ENCODE data around the gene GPR141. TPM values are rescaled to one million over a fixed set of nuclear protein-coding genes. Genes with fewer than 3 reads are reported as not detected.

Gene GPR141
- total RNA-seq, 1 donor, result not detected

DNA sequence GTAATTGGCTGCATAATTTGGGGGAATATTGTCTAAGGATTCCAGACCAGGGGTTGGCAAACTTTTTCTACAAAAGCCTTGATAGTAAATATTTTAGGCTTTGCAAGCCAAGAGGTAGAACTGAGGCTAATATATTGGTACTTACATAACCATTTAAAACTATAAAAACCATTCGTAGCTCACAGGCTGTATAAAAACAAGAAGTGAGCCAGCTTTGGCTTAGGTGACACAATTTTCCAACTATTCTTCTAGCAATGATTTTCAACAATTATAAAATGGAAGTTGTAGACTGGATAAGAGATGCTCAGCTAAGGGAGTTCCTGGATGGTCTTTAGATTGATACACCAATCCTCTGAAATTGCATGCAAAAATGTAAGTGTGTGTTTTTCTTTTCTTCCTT, 1.4 kb downstream of the GPR141 start:
- no peak overlapping the region for H3K4me2 ChIP-seq (ENCODE audit: insufficient read depth, low read length)
- no peaks in the 10 kb centered on the region for H4K20me1 ChIP-seq (ENCODE audit: insufficient read depth, low read length)
- no peaks in the 10 kb centered on the region for H3K27me3 ChIP-seq (ENCODE audit: insufficient read depth, low read length)
- no peak overlapping the region for H3K4me3 ChIP-seq (ENCODE audit: insufficient read depth, low read length)
- no peaks in the 10 kb centered on the region for H3K4me1 ChIP-seq (ENCODE audit: insufficient read depth, low read length)
- DNase-seq (ENCODE audit: insufficient read length, low spot score, missing footprints), result no peak
- H3K27ac ChIP-seq (ENCODE audit: low read depth, low read length), result no peak overlapping the region
- no peaks in the 10 kb centered on the region for H3K79me2 ChIP-seq (ENCODE audit: insufficient read depth, low read length)
- TF ChIP-seq, protein P1, sequence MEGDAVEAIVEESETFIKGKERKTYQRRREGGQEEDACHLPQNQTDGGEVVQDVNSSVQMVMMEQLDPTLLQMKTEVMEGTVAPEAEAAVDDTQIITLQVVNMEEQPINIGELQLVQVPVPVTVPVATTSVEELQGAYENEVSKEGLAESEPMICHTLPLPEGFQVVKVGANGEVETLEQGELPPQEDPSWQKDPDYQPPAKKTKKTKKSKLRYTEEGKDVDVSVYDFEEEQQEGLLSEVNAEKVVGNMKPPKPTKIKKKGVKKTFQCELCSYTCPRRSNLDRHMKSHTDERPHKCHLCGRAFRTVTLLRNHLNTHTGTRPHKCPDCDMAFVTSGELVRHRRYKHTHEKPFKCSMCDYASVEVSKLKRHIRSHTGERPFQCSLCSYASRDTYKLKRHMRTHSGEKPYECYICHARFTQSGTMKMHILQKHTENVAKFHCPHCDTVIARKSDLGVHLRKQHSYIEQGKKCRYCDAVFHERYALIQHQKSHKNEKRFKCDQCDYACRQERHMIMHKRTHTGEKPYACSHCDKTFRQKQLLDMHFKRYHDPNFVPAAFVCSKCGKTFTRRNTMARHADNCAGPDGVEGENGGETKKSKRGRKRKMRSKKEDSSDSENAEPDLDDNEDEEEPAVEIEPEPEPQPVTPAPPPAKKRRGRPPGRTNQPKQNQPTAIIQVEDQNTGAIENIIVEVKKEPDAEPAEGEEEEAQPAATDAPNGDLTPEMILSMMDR (IDR thresholded peaks at IDR 0.05; ENCODE audit: extremely low read depth, low read depth, low read length), result no peak
- no peak overlapping the region for H2AFZ ChIP-seq (ENCODE audit: low read length)
- H3K36me3 ChIP-seq (ENCODE audit: insufficient read depth, low read length), result no peaks in the 10 kb centered on the region
- H3K9me3 ChIP-seq (ENCODE audit: low read depth, low read length), result no peaks in the 10 kb centered on the region

DNA sequence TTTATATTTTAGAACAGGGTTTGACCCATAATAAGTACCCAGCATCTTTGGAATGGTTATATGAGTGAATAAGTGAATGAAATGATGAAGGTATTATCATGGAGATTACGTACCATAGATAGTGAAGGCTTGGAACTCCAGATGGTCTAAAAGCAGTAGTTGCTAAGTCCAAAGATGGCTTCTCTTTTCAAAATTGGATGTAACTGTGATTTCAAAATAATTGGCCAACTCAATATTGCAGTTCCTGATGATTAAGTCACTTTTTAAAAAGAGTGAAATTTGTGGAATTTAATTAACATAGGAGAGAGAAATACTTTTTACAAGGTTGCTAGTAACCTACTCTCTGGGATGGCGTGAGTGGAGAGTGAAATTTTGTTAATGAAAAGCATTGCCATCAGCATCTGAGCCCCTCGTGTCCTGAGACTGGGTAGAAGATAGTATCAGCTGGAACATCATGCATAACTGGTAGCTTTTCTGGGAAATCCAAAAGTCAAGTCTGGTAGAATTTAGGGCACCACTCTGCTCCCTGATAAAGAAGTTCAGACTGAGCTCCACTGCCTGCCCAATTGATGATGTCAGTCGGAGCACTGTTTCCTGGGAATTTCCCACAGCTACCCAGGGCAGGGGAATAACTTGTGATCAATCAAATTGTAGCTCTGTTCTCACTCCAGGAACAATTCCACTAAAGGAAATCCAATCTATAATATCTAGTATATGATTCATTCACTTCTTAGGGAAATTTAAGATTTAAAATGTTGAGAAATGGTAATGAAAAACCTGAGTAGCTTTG, 3.2 kb downstream of the GPR141 start:
- no peak for DNase-seq (ENCODE audit: insufficient read length, low spot score, missing footprints)
- no peaks in the 10 kb centered on the region for H3K9me3 ChIP-seq (ENCODE audit: low read depth, low read length)
- no peaks in the 10 kb centered on the region for H4K20me1 ChIP-seq (ENCODE audit: insufficient read depth, low read length)
- no peaks in the 10 kb centered on the region for H3K79me2 ChIP-seq (ENCODE audit: insufficient read depth, low read length)
- H3K4me2 ChIP-seq (ENCODE audit: insufficient read depth, low read length), result no peak overlapping the region
- H3K36me3 ChIP-seq (ENCODE audit: insufficient read depth, low read length), result no peaks in the 10 kb centered on the region
- H3K4me3 ChIP-seq (ENCODE audit: insufficient read depth, low read length), result no peak overlapping the region
- H2AFZ ChIP-seq (ENCODE audit: low read length), result no peak overlapping the region
- H3K4me1 ChIP-seq (ENCODE audit: insufficient read depth, low read length), result no peaks in the 10 kb centered on the region
- H3K27ac ChIP-seq (ENCODE audit: low read depth, low read length), result no peak overlapping the region
- TF ChIP-seq, protein P1 (IDR thresholded peaks at IDR 0.05; ENCODE audit: extremely low read depth, low read depth, low read length), result no peak
- no peaks in the 10 kb centered on the region for H3K27me3 ChIP-seq (ENCODE audit: insufficient read depth, low read length)

DNA sequence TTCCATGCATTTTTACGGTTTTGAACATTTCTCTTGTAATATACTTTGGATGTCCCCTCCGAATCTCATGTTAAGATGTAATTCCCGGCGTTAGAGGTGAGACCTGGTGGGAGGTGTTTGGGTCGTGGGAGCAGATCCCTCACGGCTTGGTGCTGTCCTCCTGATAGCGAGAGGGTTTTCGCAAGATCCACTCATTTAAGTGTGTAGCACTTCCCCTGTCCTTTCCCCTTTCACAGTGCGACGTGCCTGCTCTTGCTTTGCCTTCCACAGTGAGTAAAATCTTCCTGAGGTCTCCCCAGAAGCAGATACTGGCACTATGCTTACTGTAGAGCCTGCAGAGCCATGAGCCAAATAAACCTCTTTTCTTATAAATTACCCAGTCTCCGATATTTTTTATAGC, 6.6 kb downstream of the GPR141 start:
- H3K9me3 ChIP-seq (ENCODE audit: low read depth, low read length), result peaks cover 1% of the 10 kb centered on the region
- H2AFZ ChIP-seq (ENCODE audit: low read length), result no peak overlapping the region
- H3K4me2 ChIP-seq (ENCODE audit: insufficient read depth, low read length), result no peak overlapping the region
- H3K4me3 ChIP-seq (ENCODE audit: insufficient read depth, low read length), result no peak overlapping the region
- DNase-seq (ENCODE audit: insufficient read length, low spot score, missing footprints), result no peak
- H3K27ac ChIP-seq (ENCODE audit: low read depth, low read length), result no peak overlapping the region
- TF ChIP-seq, protein P1 (IDR thresholded peaks at IDR 0.05; ENCODE audit: extremely low read depth, low read depth, low read length), result no peak
- no peaks in the 10 kb centered on the region for H3K36me3 ChIP-seq (ENCODE audit: insufficient read depth, low read length)
- H4K20me1 ChIP-seq (ENCODE audit: insufficient read depth, low read length), result no peaks in the 10 kb centered on the region
- H3K4me1 ChIP-seq (ENCODE audit: insufficient read depth, low read length), result no peaks in the 10 kb centered on the region
- H3K79me2 ChIP-seq (ENCODE audit: insufficient read depth, low read length), result no peaks in the 10 kb centered on the region
- no peaks in the 10 kb centered on the region for H3K27me3 ChIP-seq (ENCODE audit: insufficient read depth, low read length)

DNA sequence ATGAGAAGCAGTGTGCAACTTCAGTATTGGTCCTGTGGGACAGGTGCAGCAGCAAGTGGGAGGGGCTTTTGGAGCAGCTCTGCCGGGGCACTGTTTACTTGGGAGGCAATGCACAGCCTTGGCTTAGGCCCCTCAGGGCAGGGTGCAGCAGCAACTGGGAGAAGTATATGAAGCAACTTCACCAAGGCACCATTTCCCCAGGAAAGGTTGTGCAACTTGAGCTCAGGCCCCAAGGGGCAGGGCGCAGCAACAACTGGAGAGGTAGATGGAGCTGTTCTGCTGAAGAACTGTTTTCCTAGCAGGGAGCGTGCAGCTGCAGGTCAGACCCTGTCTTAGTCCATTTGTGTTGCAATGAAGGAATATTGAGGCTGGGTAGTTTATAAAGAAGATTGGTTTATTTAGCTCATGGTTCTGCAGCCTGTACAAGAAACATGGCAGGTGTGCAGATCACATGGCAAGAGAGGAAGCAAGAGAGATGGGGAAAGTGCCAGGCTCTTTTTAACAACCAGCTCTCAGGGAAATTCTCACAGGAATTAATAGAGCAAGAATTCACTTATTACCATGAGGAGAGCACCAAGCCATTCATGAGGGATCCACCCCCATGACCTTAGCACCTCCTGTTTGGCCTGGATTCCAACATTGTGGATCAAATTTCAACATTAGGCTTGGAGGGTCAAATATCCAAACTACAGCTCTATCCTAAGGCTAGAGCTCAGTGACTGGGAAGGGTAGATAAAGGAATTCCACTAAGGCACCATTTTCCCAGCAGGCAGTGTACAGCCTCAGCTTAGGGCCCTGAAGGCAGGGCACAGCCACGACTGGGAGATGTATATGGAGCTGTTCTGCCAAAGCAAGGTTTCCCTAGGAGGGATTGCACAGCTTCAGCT, 10.9 kb downstream of the GPR141 start:
- no peaks in the 10 kb centered on the region for H3K27me3 ChIP-seq (ENCODE audit: insufficient read depth, low read length)
- no peaks in the 10 kb centered on the region for H3K36me3 ChIP-seq (ENCODE audit: insufficient read depth, low read length)
- H3K27ac ChIP-seq (ENCODE audit: low read depth, low read length), result no peak overlapping the region
- H3K4me2 ChIP-seq (ENCODE audit: insufficient read depth, low read length), result no peak overlapping the region
- no peak overlapping the region for H2AFZ ChIP-seq (ENCODE audit: low read length)
- H3K4me3 ChIP-seq (ENCODE audit: insufficient read depth, low read length), result no peak overlapping the region
- peaks cover 3% of the 10 kb centered on the region for H3K9me3 ChIP-seq (ENCODE audit: low read depth, low read length)
- no peak for DNase-seq (ENCODE audit: insufficient read length, low spot score, missing footprints)
- TF ChIP-seq, protein P1 (IDR thresholded peaks at IDR 0.05; ENCODE audit: extremely low read depth, low read depth, low read length), result no peak
- no peaks in the 10 kb centered on the region for H3K4me1 ChIP-seq (ENCODE audit: insufficient read depth, low read length)
- H3K79me2 ChIP-seq (ENCODE audit: insufficient read depth, low read length), result no peaks in the 10 kb centered on the region
- H4K20me1 ChIP-seq (ENCODE audit: insufficient read depth, low read length), result no peaks in the 10 kb centered on the region
